Astrocyte (in vitro differentiated cells and primary cell): ENCODE measurements around the gene PKNOX2. TPM values are rescaled to one million over a fixed set of nuclear protein-coding genes. Genes with fewer than 3 reads are reported as not detected.

Experiments used
- DNase-seq: peaks from one replicate; pipeline ENCODE4 v3.0.0-alpha.2; 2010; ENCODE audit warnings: low read depth
- FAIRE-seq: peaks from 2 replicates; lab custom pipeline; 2011; peaks lifted over from hg19 to GRCh38; lab: Jason Lieb, UNC
- H2AFZ ChIP-seq: 2 replicates; pipeline ENCODE4 v1.6.0; 2012; ENCODE audit warnings: low read depth, low read length, inconsistent platforms
- H3K27ac ChIP-seq: 2 replicates; pipeline ENCODE4 v1.5.1; 2011; ENCODE audit warnings: low read depth, low read length, inconsistent platforms
- H3K27me3 ChIP-seq: 2 replicates; pipeline ENCODE4 v1.6.0; 2011; ENCODE audit warnings: low read length, inconsistent platforms; ENCODE audit not compliant: insufficient read depth
- H3K36me3 ChIP-seq: 2 replicates; pipeline ENCODE4 v1.5.1; 2011; ENCODE audit warnings: low read length, inconsistent platforms; ENCODE audit not compliant: insufficient read depth
- H3K4me1 ChIP-seq: 2 replicates; pipeline ENCODE4 v1.5.1; 2011; ENCODE audit warnings: low read length, inconsistent platforms; ENCODE audit not compliant: insufficient read depth
- H3K4me2 ChIP-seq: 2 replicates; pipeline ENCODE4 v1.6.0; 2012; ENCODE audit warnings: low read length, inconsistent platforms
- H3K4me3 ChIP-seq: 2 replicates; pipeline ENCODE4 v1.5.1; 2011; ENCODE audit warnings: low read depth, mild to moderate bottlenecking, low read length, inconsistent platforms; ENCODE audit not compliant: insufficient read depth
- H3K79me2 ChIP-seq: 2 replicates; pipeline ENCODE4 v1.6.0; 2012; ENCODE audit warnings: mild to moderate bottlenecking, low read length, inconsistent platforms; ENCODE audit not compliant: insufficient read depth
- H3K9ac ChIP-seq: 2 replicates; pipeline ENCODE4 v1.6.0; 2012; ENCODE audit warnings: mild to moderate bottlenecking, low read length, inconsistent platforms
- H3K9me3 ChIP-seq: 2 replicates; pipeline ENCODE4 v1.5.1; 2012; ENCODE audit warnings: low read depth, mild to moderate bottlenecking, low read length, inconsistent platforms; ENCODE audit not compliant: insufficient read depth
- H4K20me1 ChIP-seq: 2 replicates; pipeline ENCODE4 v1.6.0; 2012; ENCODE audit warnings: low read length, inconsistent platforms; ENCODE audit not compliant: insufficient read depth
- H3K27ac Mint-ChIP-seq: one replicate; pipeline ENCODE4 v1.8.0; 2021; ENCODE audit warnings: mild to moderate bottlenecking, mixed read lengths; ENCODE audit not compliant: unreplicated experiment
- H3K27me3 Mint-ChIP-seq: one replicate; pipeline ENCODE4 v1.8.0; 2021; ENCODE audit warnings: low read depth, mixed read lengths; ENCODE audit not compliant: unreplicated experiment
- H3K36me3 Mint-ChIP-seq: one replicate; pipeline ENCODE4 v1.8.0; 2021; ENCODE audit warnings: low read depth, mixed read lengths; ENCODE audit not compliant: unreplicated experiment
- H3K4me1 Mint-ChIP-seq: one replicate; pipeline ENCODE4 v1.8.0; 2021; ENCODE audit warnings: low read depth, mixed read lengths; ENCODE audit not compliant: unreplicated experiment
- H3K4me3 Mint-ChIP-seq: one replicate; pipeline ENCODE4 v1.8.0; 2021; ENCODE audit warnings: mild to moderate bottlenecking, moderate library complexity, mixed read lengths; ENCODE audit not compliant: unreplicated experiment
- H3K9me3 Mint-ChIP-seq: one replicate; pipeline ENCODE4 v1.8.0; 2021; ENCODE audit warnings: mild to moderate bottlenecking, mixed read lengths; ENCODE audit not compliant: unreplicated experiment
- EZH2 ChIP-seq: IDR thresholded peaks from 2 replicates; pipeline ENCODE4 v1.6.1; 2012; ENCODE audit warnings: mild to moderate bottlenecking, low read length, inconsistent platforms; ENCODE audit not compliant: insufficient read depth
- total RNA-seq: library from RNA; stranded (reverse); gene quantifications from 2 replicates; pipeline ENCODE4 v1.2.1, GENCODE V29; 2021
- TF ChIP-seq, protein P1 (sequence below): IDR thresholded peaks from 2 replicates; pipeline ENCODE4 v1.5.1; 2011; ENCODE audit warnings: low read depth, mild to moderate bottlenecking, inconsistent platforms, low read length, moderate library complexity; ENCODE audit not compliant: insufficient read depth

The PKNOX2 gene
- total RNA-seq, 1 donor from 2014 or later: 53.4 TPM

DNA sequence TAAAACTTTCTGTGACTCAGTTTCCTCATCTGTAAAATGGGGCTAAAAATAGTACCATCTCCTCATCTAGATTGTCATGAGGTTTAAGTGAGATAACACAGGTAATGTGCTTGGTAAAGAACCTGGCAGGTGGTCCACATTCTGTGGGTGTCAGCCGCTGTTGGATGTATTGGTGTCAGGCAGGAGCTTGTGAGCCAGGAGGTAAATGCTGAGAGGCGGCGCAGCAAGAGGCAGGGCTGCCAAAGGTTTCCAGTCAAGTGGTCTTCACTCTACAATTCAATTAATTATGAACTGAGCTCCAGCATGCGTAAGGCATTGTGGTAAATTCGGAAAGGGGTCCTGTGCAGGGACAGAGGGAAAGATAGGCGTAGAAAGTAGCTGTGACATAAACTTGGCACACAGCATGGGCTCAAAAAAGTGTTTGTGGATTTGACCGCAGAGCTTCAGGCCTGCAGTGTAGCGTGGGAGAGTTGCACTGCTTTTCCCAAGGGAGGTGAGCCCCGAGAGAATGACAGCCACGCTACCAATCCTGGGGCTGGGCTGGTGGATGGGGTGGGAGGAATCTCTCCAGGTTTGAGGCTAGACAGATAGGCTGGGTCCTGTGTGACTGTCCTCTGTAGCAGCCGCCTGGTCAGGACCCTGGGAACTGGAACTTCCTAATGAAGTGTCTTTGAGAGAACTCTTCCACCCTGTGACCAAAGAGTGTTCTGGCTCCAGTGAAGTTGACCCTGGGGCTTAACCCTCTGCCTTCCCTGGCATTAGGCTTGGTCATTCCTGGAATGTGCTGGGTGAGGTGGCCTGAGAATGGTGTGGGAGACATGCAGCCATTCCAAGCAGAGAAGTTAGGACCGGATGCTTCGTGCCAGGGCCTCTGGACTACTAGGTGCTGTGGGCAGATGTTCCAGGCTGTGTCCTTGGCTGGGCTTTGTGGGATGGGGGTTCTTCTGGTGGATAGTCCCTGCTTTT lies 209.2 kb downstream of the PKNOX2 start:
- Histone ChIP-seq H3K27ac (no peak overlapping the region), H2AFZ (no peak overlapping the region), H3K9me3 (no peaks in the 10 kb centered on the region), H3K4me2 (no peak overlapping the region), H3K4me1 (peaks cover 6% of the 10 kb centered on the region), H4K20me1 (peaks cover 10% of the 10 kb centered on the region), H3K79me2 (no peaks in the 10 kb centered on the region), H3K27me3 (peaks cover 2% of the 10 kb centered on the region), H3K4me3 (no peak overlapping the region), H3K36me3 (no peaks in the 10 kb centered on the region), H3K9ac (no peak overlapping the region)
- FAIRE-seq (no peak), DNase-seq (peak; percentile 58)
- peak overlapping the region; percentile 19 for H3K27ac Mint-ChIP-seq
- peaks cover 25% of the 10 kb centered on the region for H3K4me1 Mint-ChIP-seq
- no peaks in the 10 kb centered on the region for H3K27me3 Mint-ChIP-seq
- H3K36me3 Mint-ChIP-seq: peaks cover 47% of the 10 kb centered on the region
- no peaks in the 10 kb centered on the region for H3K9me3 Mint-ChIP-seq
- no peak overlapping the region for H3K4me3 Mint-ChIP-seq
- TF ChIP-seq EZH2: no peak
- TF ChIP-seq, protein P1, sequence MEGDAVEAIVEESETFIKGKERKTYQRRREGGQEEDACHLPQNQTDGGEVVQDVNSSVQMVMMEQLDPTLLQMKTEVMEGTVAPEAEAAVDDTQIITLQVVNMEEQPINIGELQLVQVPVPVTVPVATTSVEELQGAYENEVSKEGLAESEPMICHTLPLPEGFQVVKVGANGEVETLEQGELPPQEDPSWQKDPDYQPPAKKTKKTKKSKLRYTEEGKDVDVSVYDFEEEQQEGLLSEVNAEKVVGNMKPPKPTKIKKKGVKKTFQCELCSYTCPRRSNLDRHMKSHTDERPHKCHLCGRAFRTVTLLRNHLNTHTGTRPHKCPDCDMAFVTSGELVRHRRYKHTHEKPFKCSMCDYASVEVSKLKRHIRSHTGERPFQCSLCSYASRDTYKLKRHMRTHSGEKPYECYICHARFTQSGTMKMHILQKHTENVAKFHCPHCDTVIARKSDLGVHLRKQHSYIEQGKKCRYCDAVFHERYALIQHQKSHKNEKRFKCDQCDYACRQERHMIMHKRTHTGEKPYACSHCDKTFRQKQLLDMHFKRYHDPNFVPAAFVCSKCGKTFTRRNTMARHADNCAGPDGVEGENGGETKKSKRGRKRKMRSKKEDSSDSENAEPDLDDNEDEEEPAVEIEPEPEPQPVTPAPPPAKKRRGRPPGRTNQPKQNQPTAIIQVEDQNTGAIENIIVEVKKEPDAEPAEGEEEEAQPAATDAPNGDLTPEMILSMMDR: no peak

DNA sequence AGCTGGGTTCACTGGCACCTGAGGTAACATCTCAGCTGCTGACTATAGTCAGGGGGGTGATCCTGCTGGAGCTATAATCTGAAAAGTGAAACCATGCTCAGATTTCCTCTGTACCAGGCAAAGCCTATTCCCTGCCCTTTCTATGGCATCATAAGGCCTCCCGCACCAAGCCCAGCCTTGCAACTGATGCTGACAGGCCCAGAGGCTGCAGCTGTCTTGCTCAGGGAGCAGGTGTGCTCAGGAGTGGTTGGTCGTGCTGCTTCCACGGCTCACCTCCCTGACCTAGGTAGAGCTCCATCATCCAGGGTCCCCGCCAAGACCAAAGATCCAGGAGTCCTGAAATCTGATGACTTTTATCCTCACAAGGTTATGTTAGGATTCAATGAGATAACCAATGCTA lies 209.8 kb downstream of the PKNOX2 start:
- peaks cover 47% of the 10 kb centered on the region for H3K36me3 Mint-ChIP-seq
- DNase-seq (no peak), FAIRE-seq (no peak)
- no peak overlapping the region for H3K9ac ChIP-seq
- peaks cover 2% of the 10 kb centered on the region for H3K27me3 ChIP-seq
- no peaks in the 10 kb centered on the region for H3K9me3 ChIP-seq
- H3K4me2 ChIP-seq: no peak overlapping the region
- TF ChIP-seq EZH2: no peak
- TF ChIP-seq, protein P1: no peak
- H3K79me2 ChIP-seq: no peaks in the 10 kb centered on the region
- peaks cover 6% of the 10 kb centered on the region for H3K4me1 ChIP-seq
- H3K27me3 Mint-ChIP-seq: no peaks in the 10 kb centered on the region
- no peak overlapping the region for H3K27ac Mint-ChIP-seq
- H3K9me3 Mint-ChIP-seq: no peaks in the 10 kb centered on the region
- H3K4me3 ChIP-seq: no peak overlapping the region
- H3K36me3 ChIP-seq: no peaks in the 10 kb centered on the region
- peaks cover 25% of the 10 kb centered on the region for H3K4me1 Mint-ChIP-seq
- no peak overlapping the region for H3K27ac ChIP-seq
- H2AFZ ChIP-seq: no peak overlapping the region
- H3K4me3 Mint-ChIP-seq: no peak overlapping the region
- peaks cover 10% of the 10 kb centered on the region for H4K20me1 ChIP-seq

DNA sequence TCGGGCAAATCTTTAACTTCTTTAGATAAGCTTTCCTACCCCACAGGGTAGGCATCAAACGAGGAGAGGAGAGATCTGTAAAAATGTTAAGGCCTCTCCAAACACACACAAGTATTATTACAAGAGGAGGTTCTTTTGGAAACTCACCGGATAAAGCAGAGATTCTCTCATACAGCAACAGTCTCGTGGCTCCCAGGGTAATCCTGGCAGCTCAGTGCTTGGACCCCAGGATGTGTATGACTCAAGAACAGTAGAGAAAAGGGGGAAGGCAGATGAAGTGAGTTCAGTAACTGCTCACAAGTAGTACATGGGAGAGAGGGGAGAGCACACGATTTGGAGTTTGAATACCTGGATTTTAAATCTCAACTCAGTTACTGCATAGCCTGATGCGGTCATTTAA lies 210.6 kb downstream of the PKNOX2 start:
- TF ChIP-seq EZH2: no peak
- TF ChIP-seq, protein P1: no peak
- Mint-ChIP-seq H3K4me3 (no peak overlapping the region), H3K27ac (no peak overlapping the region), H3K4me1 (peaks cover 25% of the 10 kb centered on the region), H3K36me3 (peaks cover 48% of the 10 kb centered on the region), H3K27me3 (no peaks in the 10 kb centered on the region), H3K9me3 (no peaks in the 10 kb centered on the region)
- Histone ChIP-seq H3K36me3 (no peaks in the 10 kb centered on the region), H3K4me2 (no peak overlapping the region), H2AFZ (no peak overlapping the region), H3K9ac (no peak overlapping the region), H3K27me3 (peaks cover 2% of the 10 kb centered on the region), H4K20me1 (peaks cover 10% of the 10 kb centered on the region), H3K27ac (no peak overlapping the region), H3K9me3 (no peaks in the 10 kb centered on the region), H3K4me3 (no peak overlapping the region), H3K79me2 (no peaks in the 10 kb centered on the region), H3K4me1 (peaks cover 6% of the 10 kb centered on the region)
- FAIRE-seq (no peak), DNase-seq (peak; percentile 22)
